NCI-H748 treated with DMSO at 0.1 percent for 48 hours (cell line): ENCODE results near the gene TMEM271.
"Not testable (repeated sequence)": the region's sequence is repeated elsewhere in the genome, so short reads cannot be mapped to it uniquely, and the experiment has no call there.

Experiments
- DNase-seq: peaks from one replicate; lab custom pipeline; 2025; lab: John Stamatoyannopoulos, UW

Gene TMEM271

DNA sequence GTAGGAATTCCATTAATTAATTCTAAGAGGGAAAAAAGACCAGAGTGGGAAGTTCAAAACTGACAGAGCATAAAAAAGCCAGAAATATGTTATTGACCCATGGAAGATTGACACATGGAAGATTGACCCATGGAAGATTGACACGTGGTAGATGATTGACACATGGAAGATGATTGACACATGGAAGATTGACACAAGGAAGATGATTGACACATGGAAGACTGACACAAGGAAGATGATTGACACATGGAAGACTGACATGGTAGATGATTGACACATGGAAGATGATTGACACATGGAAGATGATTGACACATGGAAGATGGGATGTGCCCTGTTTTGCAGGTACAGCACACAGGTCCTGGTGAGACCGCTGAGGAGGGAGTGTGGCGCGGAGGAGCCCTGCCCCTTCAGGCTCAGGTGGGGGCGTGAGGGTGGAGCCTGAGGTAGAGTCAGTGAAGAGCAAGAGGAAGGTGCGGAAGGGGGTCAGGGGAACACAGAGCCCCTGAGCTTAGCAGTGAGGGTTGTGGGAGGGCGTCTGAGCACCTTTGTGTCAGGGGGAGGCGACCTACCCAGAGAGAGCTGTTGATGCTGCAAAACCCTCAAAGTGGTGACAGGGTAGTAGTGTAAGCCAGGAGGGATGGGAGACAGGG lies 33.4 kb upstream of the TMEM271 start:
- no peak for DNase-seq

DNA sequence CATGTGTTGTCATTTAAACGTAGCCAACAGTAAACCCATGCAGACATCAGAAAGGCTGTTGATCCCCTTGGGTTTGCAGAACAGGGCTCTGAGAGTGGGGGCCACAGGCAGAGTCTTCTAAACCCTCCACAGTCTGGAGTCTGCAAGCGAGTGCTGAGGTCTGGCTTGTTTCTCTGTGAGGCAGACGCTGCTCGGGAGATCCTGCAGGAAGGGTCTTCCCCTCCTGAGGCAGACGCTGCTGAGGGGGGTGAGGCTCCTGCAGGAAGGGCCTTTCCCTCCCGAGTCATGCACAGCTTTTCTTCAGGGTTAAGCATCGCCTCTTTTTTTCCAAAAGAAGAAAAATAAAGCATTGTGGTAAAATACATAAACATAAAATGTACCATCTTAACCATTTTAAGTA lies 32.1 kb upstream of the TMEM271 start:
- DNase-seq, result no peak

DNA sequence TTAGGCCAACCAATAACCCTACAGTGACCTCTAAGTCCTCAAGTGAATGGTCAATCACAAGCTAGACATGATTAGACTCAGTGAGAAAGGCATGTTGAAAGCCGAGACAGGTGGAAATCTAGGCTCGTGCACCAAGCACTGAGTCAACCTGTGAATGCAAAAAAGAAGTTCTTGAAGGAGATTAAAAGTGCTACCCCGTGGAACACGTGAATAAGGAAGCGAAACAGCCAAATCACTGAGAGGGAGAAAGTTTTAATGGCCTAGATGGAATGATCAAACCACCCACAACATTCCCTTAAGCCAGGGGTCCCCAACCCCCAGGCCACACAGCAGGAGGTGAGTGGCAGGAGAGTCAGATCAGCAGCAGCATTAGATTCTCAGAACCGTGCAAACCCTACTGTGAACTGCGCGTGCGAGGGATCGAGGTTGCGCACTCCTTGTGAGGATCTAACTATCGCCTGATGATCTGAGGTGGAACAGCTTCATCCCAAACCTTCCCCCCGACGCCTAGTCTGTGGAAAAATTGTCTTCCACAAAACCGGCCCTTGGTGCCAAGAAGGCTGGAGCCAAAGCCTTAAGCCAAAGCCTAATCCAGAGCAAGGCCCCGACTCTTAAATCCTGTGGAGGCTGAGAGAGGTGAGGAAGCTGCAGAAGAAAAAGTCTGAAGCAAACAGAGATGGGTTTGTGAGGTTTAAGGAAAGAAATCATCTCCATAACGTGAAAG lies 29.8 kb upstream of the TMEM271 start:
- DNase-seq, result no peak

DNA sequence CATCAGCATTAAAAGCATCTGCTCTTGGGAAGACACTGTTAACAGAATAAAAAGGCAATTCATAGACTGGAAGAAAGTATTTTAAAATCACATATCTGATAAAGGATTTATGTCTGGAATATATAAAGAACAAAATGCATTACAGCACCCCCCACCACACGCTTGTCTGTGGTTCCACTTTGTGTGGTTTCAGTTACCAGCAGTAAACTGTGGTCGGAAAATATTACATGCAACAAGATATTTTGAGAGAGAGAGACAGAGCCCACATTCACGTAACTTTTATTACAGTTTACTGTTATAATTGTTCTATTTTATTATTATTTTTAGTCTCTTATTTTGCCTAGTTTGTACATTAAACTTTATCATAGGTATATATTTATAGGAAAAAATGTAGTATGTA lies 28.0 kb upstream of the TMEM271 start:
- DNase-seq, result no peak

DNA sequence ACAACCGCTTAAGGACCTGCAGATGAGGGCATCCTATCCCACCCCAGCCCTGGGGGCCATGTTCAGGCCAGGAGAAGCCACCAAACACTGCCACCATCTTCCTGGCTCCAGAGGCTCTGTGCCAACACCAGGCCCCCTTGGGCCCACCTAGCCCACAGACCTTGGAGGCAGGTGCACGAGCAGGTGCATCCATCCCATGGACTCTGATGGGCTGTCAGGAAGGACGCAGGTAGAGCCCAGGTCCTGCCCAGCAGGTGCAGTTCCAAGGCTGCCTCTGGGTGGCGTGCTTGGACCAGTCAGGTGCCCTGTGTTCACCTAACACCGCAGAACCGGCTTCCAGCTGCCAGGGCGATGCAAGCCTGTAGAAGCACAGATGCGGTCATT lies 26.5 kb upstream of the TMEM271 start:
- DNase-seq, result no peak

DNA sequence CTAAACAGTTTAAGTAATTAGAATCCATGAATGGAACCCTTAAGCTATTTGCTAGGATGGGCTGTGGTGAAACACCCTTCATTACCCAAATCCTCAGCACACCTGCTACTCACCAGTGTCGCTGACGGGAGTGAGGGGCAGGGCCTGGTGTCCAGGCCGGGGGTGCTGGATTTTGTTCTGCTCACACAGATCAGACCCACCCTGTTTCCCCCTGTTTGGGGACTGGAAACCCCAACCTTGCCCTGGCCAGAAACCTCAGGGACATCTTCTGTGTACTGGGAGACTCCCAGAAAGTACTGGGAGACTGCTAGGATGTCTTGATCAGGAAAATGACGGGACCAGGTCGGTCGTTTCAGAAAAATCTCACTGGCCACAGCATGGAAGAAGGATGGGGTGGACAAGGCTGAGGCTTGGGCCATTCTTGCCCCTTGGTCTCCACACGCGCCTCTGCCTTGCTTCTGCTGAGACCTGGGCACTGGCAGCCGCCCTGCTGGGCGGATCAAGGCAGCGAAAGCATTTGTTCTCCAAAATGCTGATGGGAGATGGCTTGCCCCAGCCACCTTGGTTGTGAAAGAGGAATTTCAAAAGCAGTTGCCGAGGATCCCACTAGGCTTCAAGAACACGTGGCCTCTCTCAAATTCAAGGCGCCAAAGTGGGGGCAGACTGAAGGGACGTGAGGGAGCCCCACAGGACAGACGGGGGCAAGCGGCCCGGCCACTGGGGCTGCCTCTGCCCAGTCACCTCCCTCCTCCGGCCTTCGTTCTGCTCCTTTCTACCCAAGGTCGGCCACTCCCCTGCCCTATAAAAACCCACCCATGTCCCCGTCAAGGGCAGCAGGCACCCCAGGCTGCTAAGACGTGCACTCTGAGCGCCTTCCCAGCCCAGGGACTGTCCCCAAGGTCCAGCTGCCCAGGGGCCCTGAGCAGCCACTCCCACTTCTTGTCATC lies 25.8 kb upstream of the TMEM271 start:
- no peak for DNase-seq

DNA sequence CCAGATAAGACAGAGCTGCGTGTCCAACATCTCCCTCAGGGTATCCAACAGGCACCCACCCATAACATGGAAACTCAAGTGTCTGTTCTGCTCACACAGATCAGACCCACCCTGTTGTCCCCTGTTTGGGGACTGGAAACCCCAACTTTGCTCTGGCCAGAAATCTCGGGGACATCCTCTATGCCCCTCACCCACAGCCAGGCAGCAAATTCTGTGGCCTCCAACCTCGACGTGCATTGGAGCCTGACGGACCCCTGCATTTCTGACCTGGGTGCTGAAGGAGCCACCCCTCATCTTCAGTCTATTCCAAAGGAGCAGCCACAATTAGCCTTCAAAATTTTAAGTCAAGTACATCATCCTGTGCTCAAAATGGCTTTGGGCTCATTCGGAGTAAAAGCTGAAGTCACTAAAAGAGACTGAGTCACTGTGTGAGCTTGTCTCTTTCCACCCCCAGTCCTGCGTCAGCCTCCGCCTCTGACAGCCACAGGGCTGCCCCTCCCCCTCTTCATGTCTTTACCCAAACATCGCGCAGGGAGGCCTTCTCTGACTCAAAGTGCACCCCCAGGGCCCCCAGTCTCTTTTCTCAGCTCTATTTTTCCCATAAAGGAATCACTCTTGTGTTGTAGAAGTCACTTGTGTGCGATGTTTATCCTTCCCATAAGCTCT lies 24.9 kb upstream of the TMEM271 start:
- no peak for DNase-seq

DNA sequence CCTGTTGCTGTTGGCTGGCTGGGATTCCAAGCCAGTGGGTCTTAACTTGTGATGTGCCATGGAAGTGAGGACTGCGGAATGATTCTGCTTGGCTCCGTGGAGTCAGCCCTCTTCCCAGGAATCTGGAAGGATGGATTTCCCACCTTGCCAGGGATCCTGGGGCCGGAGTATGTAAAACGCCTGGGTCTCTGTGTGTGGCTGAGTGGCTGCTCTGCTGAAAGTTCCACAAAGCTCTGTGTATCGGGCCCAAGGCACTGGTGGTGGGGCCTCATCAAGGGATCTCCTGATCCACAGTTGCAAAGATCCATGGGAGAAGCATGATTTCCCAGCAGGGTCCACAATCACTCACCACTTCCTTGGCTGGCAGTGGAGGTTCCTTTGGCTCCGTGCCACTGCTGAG lies 24.1 kb upstream of the TMEM271 start:
- no peak for DNase-seq

DNA sequence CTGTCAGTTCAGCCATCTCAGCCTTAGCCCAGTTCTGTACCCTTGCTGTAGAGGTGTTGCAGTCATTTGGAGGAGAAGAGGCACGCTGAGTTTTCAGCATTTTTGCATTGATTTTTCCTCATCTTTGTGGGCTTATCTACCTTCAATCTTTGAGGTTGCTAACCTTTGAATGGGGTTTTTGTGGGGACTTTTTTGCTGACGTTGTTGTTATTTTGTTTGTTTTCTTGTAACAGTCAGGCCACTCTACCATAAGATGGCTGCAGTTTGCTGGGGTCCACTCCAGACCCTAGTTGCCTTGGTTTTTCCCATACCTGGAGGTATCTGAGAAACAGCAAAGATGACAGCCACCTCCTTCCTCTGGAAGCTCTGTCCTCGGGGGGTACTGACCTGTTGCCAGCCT lies 22.8 kb upstream of the TMEM271 start:
- no peak for DNase-seq

DNA sequence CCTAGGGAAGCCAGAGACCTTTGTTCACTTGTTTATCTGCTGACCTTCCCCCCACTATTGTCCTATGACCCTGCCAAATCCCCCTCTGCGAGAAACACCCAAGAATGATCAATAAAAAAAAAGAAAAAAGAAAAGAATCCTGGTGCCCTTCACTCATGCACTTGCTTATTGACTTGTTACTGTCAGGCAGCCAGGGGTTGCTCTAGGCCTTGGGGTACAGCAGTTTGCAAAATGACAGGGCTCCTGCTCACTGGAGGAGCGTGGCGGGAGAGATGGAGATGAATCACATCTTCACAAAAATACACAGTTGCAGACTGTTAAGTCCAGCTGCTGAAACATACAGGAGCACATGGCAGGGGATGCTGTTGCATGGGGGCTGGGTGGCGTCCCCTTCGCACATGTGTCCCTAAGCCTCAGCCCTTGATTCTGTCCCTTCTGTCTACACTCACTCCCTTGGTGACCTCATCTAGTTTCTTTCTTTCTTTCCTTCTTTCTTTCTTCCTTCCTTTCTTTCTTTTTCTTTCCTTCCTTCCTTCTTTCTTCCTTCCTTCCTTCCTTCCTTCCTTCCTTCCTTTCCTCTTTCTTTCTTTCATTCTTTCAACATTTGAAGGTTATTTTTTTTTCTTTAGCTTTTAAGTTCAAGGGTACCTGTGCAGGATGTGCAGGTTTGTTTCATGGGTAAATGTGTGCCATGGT lies 16.9 kb upstream of the TMEM271 start:
- DNase-seq, result no peak

DNA sequence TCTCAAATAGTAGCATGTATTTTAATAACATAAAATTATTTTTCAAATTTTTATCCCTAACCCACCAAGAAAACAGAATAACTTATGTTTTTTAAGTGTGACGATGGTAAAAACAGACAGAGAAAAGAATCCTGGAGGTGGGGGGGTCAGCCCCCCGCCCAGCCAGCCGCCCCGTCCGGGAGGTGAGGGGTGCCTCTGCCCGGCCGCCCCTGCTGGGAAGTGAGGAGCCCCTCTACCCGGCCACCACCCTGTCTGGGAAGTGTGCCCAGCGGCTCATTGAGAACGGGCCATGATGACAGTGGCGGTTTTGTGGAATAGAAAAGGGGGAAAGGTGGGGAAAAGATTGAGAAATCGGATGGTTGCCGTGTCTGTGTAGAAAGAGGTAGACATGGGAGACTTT lies 16.1 kb upstream of the TMEM271 start:
- not testable (repeated sequence) for DNase-seq

DNA sequence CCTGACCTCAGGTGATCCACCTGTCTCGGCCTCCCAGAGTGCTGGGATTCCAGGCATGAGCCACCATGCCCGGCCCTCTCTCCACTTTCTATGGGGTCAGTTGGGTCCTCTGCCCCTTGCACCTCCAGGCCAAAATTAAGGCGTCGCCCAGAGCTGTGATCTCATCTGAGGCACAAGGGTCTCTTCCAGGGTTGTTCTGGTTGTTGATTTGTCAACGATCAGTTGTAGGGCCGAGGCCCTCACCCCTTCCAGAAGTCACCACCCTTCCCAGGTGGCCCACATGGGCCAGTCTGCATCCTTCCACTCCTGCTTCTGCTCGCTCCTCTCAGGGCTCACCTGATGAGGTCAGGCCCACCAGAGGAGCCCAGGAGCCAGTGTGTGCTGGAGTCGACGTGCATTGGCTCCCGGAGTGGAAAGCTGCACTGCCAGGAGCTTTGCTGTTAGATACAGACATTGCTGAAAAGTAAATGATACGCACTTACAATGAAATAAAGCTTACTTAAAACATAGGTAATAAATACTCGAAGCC lies 14.3 kb upstream of the TMEM271 start:
- no peak for DNase-seq

DNA sequence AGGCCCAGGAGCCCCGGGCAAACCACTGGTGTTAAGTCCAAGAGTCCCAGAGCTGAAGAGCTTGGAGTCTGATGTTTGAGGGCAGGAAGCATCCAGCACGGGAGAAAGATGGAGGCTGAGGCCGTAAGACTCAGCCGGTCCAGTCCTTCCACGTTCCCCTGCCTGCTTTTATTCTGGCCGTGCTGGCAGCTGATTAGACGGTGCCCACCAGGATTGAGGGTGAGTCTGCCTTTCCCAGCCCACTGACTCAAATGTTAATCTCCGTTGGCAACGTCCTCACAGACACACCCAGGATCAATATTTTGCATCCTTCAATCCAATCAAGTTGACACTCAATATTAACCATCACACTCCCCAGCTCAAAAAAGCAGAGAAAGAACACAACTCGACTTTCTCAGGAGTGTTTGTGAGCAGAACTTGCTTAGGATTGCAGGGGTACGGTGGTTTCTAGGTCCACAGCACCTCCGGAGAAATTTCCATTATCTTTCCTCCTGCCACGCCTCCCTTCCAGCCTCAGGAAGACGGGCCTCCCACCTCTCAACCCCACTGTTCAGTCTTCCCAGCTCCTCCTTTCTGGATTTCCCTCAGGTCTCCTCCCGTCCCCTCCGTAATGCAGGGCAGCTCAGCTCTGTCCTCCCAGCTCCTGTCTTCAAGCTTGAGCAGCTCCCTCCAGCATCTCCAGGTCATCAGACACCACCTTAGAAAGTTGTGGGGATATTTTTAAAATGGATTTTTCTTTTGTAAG lies 13.3 kb upstream of the TMEM271 start:
- DNase-seq, result no peak

DNA sequence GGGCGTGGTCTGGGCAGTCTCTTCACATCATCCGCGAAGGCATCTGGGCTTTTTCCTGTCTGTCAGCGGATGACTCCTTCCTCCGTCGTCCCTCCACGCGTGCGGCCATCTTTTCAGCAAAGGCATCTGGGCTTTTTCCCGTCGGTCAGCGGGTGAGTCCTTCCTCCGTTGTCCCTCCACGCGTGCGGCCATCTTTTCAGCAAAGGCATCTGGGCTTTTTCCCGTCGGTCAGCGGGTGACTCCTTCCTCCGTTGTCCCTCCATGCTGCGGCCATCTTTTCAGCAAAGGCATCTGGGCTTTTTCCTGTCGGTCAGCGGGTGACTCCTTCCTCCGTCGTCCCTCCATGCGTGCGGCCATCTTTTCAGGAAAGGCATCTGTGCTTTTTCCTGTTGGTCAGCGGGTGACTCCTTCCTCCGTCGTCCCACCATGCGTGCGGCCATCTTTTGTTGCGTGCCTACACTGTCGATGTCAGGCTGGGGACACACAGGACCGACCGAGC lies 12.3 kb upstream of the TMEM271 start:
- DNase-seq, result no peak

DNA sequence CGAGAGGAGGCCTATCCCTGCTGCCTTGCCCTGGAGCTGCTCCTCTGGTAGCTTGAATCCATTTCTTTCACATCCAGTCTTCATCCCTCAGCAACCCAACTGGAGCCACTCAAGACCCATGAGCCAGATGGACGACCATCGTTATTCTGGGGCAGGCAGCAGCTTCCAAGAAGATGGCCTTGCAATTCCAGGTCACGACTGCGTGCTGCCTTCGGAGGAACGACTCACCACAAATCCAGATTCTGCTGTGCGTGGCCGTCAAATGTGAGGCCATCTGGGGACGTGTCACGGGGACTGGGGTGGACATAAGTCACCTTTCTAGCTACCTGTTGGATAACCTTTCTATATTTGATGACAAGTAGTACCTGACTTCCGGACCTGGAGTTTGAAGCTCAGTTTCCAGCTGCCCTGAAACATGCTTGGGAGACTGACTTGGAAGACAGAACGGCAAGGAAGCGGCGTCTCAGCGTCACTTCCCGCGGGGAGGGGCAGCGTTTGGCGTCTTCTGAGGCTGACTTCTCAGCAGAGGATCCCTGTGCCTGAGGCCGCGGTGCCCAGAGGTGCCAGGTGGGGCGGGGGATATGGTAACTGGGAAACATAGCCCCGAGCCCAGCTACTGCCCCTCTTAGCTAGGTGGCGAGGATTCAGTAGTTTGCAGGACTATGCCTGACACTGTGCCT lies 11.7 kb upstream of the TMEM271 start:
- no peak for DNase-seq

DNA sequence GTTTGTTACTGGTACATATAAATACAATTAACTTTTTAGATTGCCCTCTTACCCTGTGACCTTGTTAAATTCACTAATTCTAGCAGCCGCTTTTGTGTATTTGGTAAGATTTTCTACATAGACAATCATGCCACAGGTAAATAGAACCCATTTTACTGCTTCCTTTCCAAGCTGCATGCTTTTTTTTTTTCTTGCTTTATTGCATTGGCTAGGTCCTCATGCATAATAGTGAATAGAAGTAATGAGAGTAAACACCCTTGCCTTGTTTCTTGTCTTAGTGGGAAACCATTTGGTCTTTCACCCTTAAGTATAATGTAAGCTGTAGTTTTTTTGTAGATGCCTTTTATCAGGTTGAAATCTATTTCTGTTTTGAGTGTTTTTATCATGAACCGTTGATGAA lies 7.7 kb upstream of the TMEM271 start:
- no peak for DNase-seq

DNA sequence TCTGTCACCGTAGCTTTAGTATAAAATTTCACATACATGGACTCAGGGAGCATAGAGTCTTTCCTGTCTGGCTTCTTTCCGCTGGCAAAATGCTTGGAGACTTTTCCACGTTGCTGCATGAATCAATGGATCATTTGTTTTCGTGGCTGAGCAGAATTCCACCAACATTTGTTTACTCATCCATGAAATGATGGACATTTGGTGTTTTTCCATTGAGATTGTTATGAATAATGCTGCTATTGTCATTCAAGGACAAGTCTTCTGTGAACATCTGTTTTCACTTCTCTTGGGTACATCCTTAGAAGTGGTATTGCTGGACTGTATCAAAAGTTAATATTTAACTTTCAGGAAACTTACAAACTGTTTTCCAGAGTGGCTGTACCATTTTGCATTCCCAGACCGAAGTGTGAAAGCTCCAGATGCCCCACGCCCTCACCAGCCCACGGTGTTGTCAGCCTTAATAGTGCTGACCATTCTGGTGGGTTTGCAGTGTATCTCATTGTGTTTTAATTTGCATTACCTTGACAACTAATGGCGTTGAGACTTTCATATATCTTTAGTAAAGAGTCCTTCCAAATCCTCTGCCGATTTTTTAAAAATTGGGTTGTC lies 5.8 kb upstream of the TMEM271 start:
- DNase-seq, result no peak

DNA sequence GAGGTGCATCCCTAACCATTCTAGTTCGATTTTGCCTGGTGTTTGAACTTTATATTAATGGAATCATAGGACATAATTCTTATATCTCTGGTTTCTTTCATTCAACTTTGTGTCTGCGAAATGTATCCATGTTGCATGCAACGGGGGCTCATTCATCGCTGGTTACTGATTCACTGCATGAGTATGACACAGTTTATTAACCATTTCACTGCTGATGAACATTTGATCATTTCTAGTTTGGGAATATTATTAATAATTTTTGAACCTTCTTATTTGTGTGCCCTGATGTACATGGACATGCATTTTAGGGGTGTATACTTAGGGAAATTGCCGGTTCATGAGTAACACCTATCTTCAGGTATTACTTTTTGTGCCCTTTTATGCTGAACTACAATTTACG lies 5.1 kb upstream of the TMEM271 start:
- no peak for DNase-seq

DNA sequence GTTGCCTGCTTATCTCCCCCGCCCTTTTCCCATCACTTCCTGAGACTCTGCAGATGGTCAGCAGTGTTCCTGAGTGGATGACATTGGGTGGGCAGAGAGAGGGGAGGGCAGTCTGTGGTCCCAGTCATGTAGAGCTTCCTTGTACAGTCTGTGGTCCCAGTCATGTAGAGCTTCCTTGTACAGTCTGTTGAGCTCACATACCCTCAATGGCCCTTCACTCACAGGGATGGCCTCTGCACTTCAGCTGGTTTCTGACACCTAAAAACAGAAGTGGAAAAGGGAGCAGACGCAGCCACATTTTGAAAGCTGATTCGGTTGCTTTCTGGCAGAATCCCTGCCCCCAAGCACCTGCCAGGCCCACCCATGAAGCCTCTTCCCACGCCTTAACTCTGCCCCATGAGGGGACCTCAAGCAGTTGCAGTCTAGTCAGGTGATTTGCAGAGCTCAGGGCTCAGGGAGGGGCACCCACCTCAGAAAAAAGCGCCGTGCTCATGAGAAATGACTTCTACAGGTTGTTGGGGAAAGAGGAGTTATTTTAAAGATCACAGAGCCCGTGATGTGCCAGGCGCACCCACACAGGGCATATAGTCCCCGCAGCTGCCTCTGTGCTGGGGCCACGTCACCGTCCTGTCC lies 3.6 kb upstream of the TMEM271 start:
- no peak for DNase-seq
